ENCODE measurements around the gene MGMT.

The MGMT gene

DNA sequence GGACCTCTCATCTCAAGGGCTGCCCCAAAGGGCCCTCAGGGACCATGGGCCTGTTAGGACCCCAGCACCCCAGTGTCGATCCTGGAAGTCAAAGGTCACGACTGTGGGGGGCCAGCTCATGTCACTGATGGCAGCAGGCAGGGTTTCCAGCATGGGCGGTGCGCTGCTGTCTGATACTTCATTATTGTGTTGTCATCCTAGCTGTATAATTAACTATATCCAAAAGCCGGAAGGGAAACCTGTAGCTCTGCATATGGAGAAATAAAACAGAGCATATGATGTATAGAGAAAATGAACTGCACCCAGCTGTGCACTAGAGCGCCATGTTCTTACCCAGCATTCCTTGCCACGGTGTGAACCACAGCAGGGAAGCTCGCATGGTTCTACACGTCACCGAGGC is 300.7 kb downstream of the MGMT start:
- no peaks in the 10 kb centered on the region for H3F3A ChIP-seq (ENCODE audit: insufficient read depth, low read length)
- no peak overlapping the region for H2AFZ ChIP-seq (ENCODE audit: low read length)
- no peak overlapping the region for H3K4me3 ChIP-seq (ENCODE audit: low read depth, low read length, poor library complexity, severe bottlenecking)
- no peak overlapping the region for H3K9ac ChIP-seq (ENCODE audit: low read length)
- no peaks in the 10 kb centered on the region for H3K9me2 ChIP-seq (ENCODE audit: low read depth, low read length)
- no peaks in the 10 kb centered on the region for H3K27me3 ChIP-seq (ENCODE audit: insufficient read depth, low read length)
- H3K4me2 ChIP-seq (ENCODE audit: low read length): no peak overlapping the region
- no peak overlapping the region for H3K27ac ChIP-seq (ENCODE audit: low read depth, low read length, poor library complexity, severe bottlenecking)
- peaks cover 11% of the 10 kb centered on the region; the same call in 1 of the 2 replicates for H3K36me3 ChIP-seq (ENCODE audit: insufficient read depth, low read length)
- TF ChIP-seq EZH2 (IDR thresholded peaks at IDR 0.05; ENCODE audit: borderline replicate concordance, low read length): no peak
- TF ChIP-seq, protein P1, sequence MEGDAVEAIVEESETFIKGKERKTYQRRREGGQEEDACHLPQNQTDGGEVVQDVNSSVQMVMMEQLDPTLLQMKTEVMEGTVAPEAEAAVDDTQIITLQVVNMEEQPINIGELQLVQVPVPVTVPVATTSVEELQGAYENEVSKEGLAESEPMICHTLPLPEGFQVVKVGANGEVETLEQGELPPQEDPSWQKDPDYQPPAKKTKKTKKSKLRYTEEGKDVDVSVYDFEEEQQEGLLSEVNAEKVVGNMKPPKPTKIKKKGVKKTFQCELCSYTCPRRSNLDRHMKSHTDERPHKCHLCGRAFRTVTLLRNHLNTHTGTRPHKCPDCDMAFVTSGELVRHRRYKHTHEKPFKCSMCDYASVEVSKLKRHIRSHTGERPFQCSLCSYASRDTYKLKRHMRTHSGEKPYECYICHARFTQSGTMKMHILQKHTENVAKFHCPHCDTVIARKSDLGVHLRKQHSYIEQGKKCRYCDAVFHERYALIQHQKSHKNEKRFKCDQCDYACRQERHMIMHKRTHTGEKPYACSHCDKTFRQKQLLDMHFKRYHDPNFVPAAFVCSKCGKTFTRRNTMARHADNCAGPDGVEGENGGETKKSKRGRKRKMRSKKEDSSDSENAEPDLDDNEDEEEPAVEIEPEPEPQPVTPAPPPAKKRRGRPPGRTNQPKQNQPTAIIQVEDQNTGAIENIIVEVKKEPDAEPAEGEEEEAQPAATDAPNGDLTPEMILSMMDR (IDR thresholded peaks at IDR 0.05; ENCODE audit: low read length): no peak
- H3K4me1 ChIP-seq (ENCODE audit: insufficient read depth, low read length, severe bottlenecking): no peaks in the 10 kb centered on the region
- H3K79me2 ChIP-seq (ENCODE audit: insufficient read depth, low read length): no peaks in the 10 kb centered on the region
- no peaks in the 10 kb centered on the region for H4K20me1 ChIP-seq (ENCODE audit: insufficient read depth, low read length)
- no peaks in the 10 kb centered on the region for H3K9me3 ChIP-seq (ENCODE audit: low read length)

DNA sequence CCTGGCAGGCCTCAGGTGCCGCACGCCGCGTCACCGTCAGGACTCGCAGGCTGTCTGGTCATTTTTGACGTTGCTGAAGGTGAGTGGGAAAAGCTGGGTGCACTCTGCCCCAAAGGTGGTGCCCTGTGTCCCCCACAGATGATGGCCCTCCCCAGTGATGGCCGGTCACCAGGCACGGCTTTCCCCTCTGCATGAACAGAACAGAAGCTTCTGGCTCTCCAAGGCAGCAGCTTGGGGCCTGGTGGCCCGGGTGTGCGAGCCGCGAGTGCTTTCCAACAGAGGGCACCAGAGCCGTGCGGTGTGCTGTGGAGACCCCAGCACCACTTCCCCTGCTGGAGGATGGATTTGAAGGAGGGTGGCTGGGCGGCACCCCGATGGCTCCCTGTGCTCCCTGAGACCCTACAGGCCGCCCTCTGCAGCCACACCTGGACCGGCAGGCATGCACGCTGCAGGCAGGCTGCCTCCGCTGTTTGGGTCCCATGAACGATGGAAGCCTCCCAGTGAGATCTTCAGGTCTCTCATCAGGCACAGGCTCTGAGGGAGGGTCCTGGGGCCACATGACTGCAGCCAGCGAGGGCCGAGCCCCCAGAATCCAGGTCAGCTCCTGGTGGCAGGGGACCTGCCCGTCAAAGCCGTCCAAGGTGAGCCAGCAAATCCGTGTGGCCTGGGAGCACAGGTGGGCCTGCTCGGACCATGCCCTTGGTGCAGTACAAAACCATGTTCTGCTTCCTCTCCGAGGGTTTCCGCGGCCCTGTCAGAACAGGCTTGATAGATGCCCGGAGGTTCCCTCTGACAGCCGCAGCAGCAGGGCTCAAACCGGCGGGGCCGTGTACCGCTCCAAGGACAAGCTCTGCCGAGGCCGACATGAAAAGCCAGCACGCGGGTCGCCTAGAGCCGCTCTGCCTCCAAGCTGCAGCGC is 301.7 kb downstream of the MGMT start:
- no peaks in the 10 kb centered on the region for H3K4me1 ChIP-seq (ENCODE audit: insufficient read depth, low read length, severe bottlenecking)
- H3K79me2 ChIP-seq (ENCODE audit: insufficient read depth, low read length): no peaks in the 10 kb centered on the region
- no peak overlapping the region for H3K27ac ChIP-seq (ENCODE audit: low read depth, low read length, poor library complexity, severe bottlenecking)
- no peaks in the 10 kb centered on the region for H3K27me3 ChIP-seq (ENCODE audit: insufficient read depth, low read length)
- H3K4me3 ChIP-seq (ENCODE audit: low read depth, low read length, poor library complexity, severe bottlenecking): no peak overlapping the region
- H3K9ac ChIP-seq (ENCODE audit: low read length): no peak overlapping the region
- no peaks in the 10 kb centered on the region for H4K20me1 ChIP-seq (ENCODE audit: insufficient read depth, low read length)
- no peaks in the 10 kb centered on the region for H3K9me2 ChIP-seq (ENCODE audit: low read depth, low read length)
- no peaks in the 10 kb centered on the region for H3K9me3 ChIP-seq (ENCODE audit: low read length)
- H2AFZ ChIP-seq (ENCODE audit: low read length): no peak overlapping the region
- TF ChIP-seq, protein P1 (IDR thresholded peaks at IDR 0.05; ENCODE audit: low read length): no peak
- TF ChIP-seq EZH2 (IDR thresholded peaks at IDR 0.05; ENCODE audit: borderline replicate concordance, low read length): no peak
- H3K4me2 ChIP-seq (ENCODE audit: low read length): no peak overlapping the region
- H3K36me3 ChIP-seq (ENCODE audit: insufficient read depth, low read length): peaks cover 11% of the 10 kb centered on the region; the same call in 1 of the 2 replicates
- H3F3A ChIP-seq (ENCODE audit: insufficient read depth, low read length): no peaks in the 10 kb centered on the region

DNA sequence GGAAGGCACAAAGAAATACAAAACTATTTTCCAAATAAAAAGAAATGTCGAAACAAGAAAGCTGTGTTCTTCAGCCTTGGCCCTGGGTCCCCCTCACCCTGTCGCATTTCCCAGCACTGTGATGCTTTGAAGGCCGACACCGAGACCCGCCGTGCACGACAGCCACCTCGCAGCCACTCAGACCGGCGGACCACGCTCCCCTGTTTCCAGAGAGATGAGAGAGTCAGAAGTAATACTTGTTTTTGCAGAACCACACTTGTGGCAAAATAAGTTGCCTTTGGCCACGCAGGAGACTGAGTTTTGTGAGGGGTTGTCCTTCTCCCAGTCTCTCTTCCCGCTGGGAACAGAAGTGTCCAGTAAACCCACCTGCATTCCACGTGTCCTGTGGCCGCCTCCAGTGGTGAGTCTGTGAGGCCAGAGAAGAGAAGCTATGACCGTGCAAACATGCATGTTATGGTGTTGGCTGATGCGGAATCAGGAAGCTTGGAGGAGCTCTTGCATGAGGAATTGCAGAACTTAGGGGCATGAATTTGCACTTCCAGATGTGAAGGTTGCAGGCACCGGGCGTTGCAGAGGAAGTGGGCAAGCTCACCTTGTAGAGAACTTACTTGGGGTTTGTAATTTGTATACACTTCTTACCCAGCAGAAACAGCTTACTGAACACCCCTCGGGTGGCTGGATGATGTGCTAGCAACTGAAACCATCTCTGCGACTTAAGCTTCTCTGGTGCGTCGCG is 302.5 kb downstream of the MGMT start:
- H3K4me1 ChIP-seq (ENCODE audit: insufficient read depth, low read length, severe bottlenecking): no peaks in the 10 kb centered on the region
- peaks cover 11% of the 10 kb centered on the region; the same call in 1 of the 2 replicates for H3K36me3 ChIP-seq (ENCODE audit: insufficient read depth, low read length)
- no peak overlapping the region for H3K9ac ChIP-seq (ENCODE audit: low read length)
- H3K9me2 ChIP-seq (ENCODE audit: low read depth, low read length): no peaks in the 10 kb centered on the region
- H3K27ac ChIP-seq (ENCODE audit: low read depth, low read length, poor library complexity, severe bottlenecking): no peak overlapping the region
- H3K79me2 ChIP-seq (ENCODE audit: insufficient read depth, low read length): no peaks in the 10 kb centered on the region
- TF ChIP-seq, protein P1 (IDR thresholded peaks at IDR 0.05; ENCODE audit: low read length): no peak
- TF ChIP-seq EZH2 (IDR thresholded peaks at IDR 0.05; ENCODE audit: borderline replicate concordance, low read length): no peak
- H3F3A ChIP-seq (ENCODE audit: insufficient read depth, low read length): no peaks in the 10 kb centered on the region
- H3K27me3 ChIP-seq (ENCODE audit: insufficient read depth, low read length): no peaks in the 10 kb centered on the region
- H3K9me3 ChIP-seq (ENCODE audit: low read length): no peaks in the 10 kb centered on the region
- H3K4me3 ChIP-seq (ENCODE audit: low read depth, low read length, poor library complexity, severe bottlenecking): no peak overlapping the region
- H3K4me2 ChIP-seq (ENCODE audit: low read length): no peak overlapping the region
- no peaks in the 10 kb centered on the region for H4K20me1 ChIP-seq (ENCODE audit: insufficient read depth, low read length)
- no peak overlapping the region for H2AFZ ChIP-seq (ENCODE audit: low read length)

Measured in OCI-LY1 (cell line).